Measurements from ENCODE around the gene KIF2A.

The KIF2A gene

GRCh38 chr5:62328772-62329491, 22.9 kb downstream of the KIF2A start:
- no peak overlapping the region for H3K27ac ChIP-seq (ENCODE audit: extremely low read depth, low read depth, low read length)
- peaks cover 3% of the 10 kb centered on the region for H3K4me1 ChIP-seq (ENCODE audit: control insufficient read depth, insufficient read depth, low read length)
- H3K9me3 ChIP-seq (ENCODE audit: control insufficient read depth, insufficient read depth, low read depth, low read length), result no peaks in the 10 kb centered on the region
- ChIA-PET CTCF (interaction anchor here (0.6 to 1.4 kb wide), 2 partner anchors 12 to 40 kb away, joined by 3 to 5 read pairs; no protein-coding TSS in a partner anchor), POLR2A (interaction anchor here (0.7 to 1.5 kb wide), 2 partner anchors 11 to 23 kb away, joined by 3 to 4 read pairs; partner anchors contain the start of gene KIF2A)
- H3K36me3 ChIP-seq (ENCODE audit: control insufficient read depth in 2 of 2, insufficient read depth in 1 of 2, low read length in 2 of 2), result no peaks in the 10 kb centered on the region
- no peak overlapping the region for H3K4me3 ChIP-seq (ENCODE audit: low read depth, low read length)
- TF ChIP-seq ZNF114 (tag by site-specific recombination; IDR thresholded peaks at IDR 0.05) (no peak), ZNF23 (tag by site-specific recombination; IDR thresholded peaks at IDR 0.05; ENCODE audit: borderline replicate concordance) (no peak), ZSCAN5A (tag by site-specific recombination; IDR thresholded peaks at IDR 0.05) (no peak), ZNF624 (tag by site-specific recombination; IDR thresholded peaks at IDR 0.05) (no peak), ZNF621 (tag by site-specific recombination; IDR thresholded peaks at IDR 0.05) (no peak), ZNF391 (tag by site-specific recombination; IDR thresholded peaks at IDR 0.05; ENCODE audit: borderline replicate concordance, low read depth) (no peak), ZNF423 (tag by site-specific recombination; IDR thresholded peaks at IDR 0.05) (no peak), ZNF16 (tag by site-specific recombination; IDR thresholded peaks at IDR 0.05; ENCODE audit: low read depth) (no peak), EGR2 (tag by site-specific recombination; IDR thresholded peaks at IDR 0.05; ENCODE audit: low read depth) (no peak), ZNF26 (tag by site-specific recombination; IDR thresholded peaks at IDR 0.05) (no peak), PRDM6 (tag by site-specific recombination; IDR thresholded peaks at IDR 0.05) (peak; percentile 88), GLI4 (tag by site-specific recombination; IDR thresholded peaks at IDR 0.05) (no peak), ZNF433 (tag by site-specific recombination; IDR thresholded peaks at IDR 0.05; ENCODE audit: low read depth) (no peak), ZNF580 (tag by site-specific recombination; IDR thresholded peaks at IDR 0.05) (no peak), TRIM28 (IDR thresholded peaks at IDR 0.05; ENCODE audit: borderline replicate concordance, low read length) (peak; percentile 48; the same call in 1 of the 2 replicates), ZNF514 (tag by site-specific recombination; IDR thresholded peaks at IDR 0.05) (no peak), SALL2 (tag by site-specific recombination; IDR thresholded peaks at IDR 0.05; ENCODE audit: borderline replicate concordance) (no peak), YY1 (tag by site-specific recombination; IDR thresholded peaks at IDR 0.05) (no peak), BCL11A (tag by site-specific recombination; IDR thresholded peaks at IDR 0.05; ENCODE audit: low read depth) (no peak), ZNF558 (tag by site-specific recombination; IDR thresholded peaks at IDR 0.05) (no peak), ZNF292 (tag by site-specific recombination; IDR thresholded peaks at IDR 0.05; ENCODE audit: borderline replicate concordance, low read depth) (no peak), OSR2 (tag by site-specific recombination; IDR thresholded peaks at IDR 0.05) (0 out of 2 replicates have a peak, but pooled peaks have one; percentile 19), ZNF555 (tag by site-specific recombination; conservative IDR thresholded peaks at IDR 0.05) (no peak), ZNF639 (tag by site-specific recombination; IDR thresholded peaks at IDR 0.05) (no peak), ELK4 (IDR thresholded peaks at IDR 0.05; ENCODE audit: borderline replicate concordance, low read depth, low read length) (no peak), ZNF76 (tag by site-specific recombination; IDR thresholded peaks at IDR 0.05; ENCODE audit: borderline replicate concordance, low read depth) (no peak)
